GM12878 (cell line): ENCODE results near the gene CCDC97. TPM values are rescaled to one million over a fixed set of nuclear protein-coding genes. Genes with fewer than 3 reads are reported as not detected.

Experiments
- BMI1 ChIP-seq: fragments of 450-650 bp; IDR thresholded peaks from 2 replicates; pipeline ENCODE4 v1.6.1; 2016; ENCODE audit warnings: mild to moderate bottlenecking, moderate library complexity, borderline replicate concordance
- CHD4 ChIP-seq: fragments of 200-600 bp; sonication (generic); IDR thresholded peaks from 2 replicates; pipeline ENCODE4 v1.6.1; 2016; ENCODE audit warnings: mild to moderate bottlenecking
- CREB1 ChIP-seq: IDR thresholded peaks from 2 replicates; pipeline ENCODE4 v1.6.1; 2012; ENCODE audit warnings: low read depth, mild to moderate bottlenecking, inconsistent platforms
- EP300 ChIP-seq, 2 experiments: fragments of 150-350 bp in 1 of 2; IDR thresholded peaks; 2 replicates each; pipeline ENCODE4 v1.6.1; 2011 to 2012; ENCODE audit warnings: low read depth in 2 of 2, low read length in 2 of 2, borderline replicate concordance in 1 of 2, improper control_type of control experiment in 1 of 2, inconsistent platforms in 1 of 2; ENCODE audit not compliant: control insufficient read depth in 1 of 2
- FOXK2 ChIP-seq: fragments of 450-650 bp; IDR thresholded peaks from 2 replicates; pipeline ENCODE4 v1.6.1; 2017; ENCODE audit warnings: mild to moderate bottlenecking, moderate library complexity
- IKZF2 ChIP-seq, 2 experiments: fragments of 450-650 bp; IDR thresholded peaks; 2 replicates each; pipeline ENCODE4 v1.6.1; 2017; ENCODE audit warnings: mild to moderate bottlenecking in 2 of 2, moderate library complexity in 2 of 2
- JUNB ChIP-seq: IDR thresholded peaks from 2 replicates; pipeline ENCODE4 v1.6.1; 2016; ENCODE audit warnings: antibody characterized with exemption, mild to moderate bottlenecking
- NFXL1 ChIP-seq: fragments of 450-650 bp; IDR thresholded peaks from 2 replicates; pipeline ENCODE4 v1.6.1; 2017; ENCODE audit warnings: antibody characterized with exemption, mild to moderate bottlenecking, borderline replicate concordance
- NR2C2 ChIP-seq: IDR thresholded peaks from 2 replicates; pipeline ENCODE4 v1.6.1; 2011; ENCODE audit warnings: borderline replicate concordance, low read depth; ENCODE audit not compliant: control insufficient read depth, insufficient read length
- PAX8 ChIP-seq: fragments of 450-650 bp; IDR thresholded peaks from 2 replicates; pipeline ENCODE4 v1.6.1; 2017; ENCODE audit warnings: mild to moderate bottlenecking, moderate library complexity
- PML ChIP-seq: IDR thresholded peaks from 2 replicates; pipeline ENCODE4 v1.6.1; 2012; ENCODE audit warnings: low read length, inconsistent platforms
- RAD21 ChIP-seq: IDR thresholded peaks from 2 replicates; pipeline ENCODE4 v1.6.1; 2011; ENCODE audit warnings: mild to moderate bottlenecking, low read depth, low read length, moderate library complexity; ENCODE audit not compliant: insufficient read depth
- RAD51 ChIP-seq: fragments of 450-650 bp; IDR thresholded peaks from 2 replicates; pipeline ENCODE4 v1.6.1; 2016; ENCODE audit warnings: moderate library complexity, mild to moderate bottlenecking, inconsistent platforms
- SIN3A ChIP-seq: IDR thresholded peaks from 2 replicates; pipeline ENCODE4 v1.6.1; 2012; ENCODE audit warnings: low read depth, low read length, improper control_type of control experiment
- SMARCA5 ChIP-seq: fragments of 450-650 bp; IDR thresholded peaks from 2 replicates; pipeline ENCODE4 v1.6.1; 2017; ENCODE audit warnings: mild to moderate bottlenecking
- SPI1 ChIP-seq: IDR thresholded peaks from 2 replicates; pipeline ENCODE4 v1.6.1; 2011; ENCODE audit warnings: low read depth, mild to moderate bottlenecking, low read length, moderate library complexity, borderline replicate concordance; ENCODE audit not compliant: insufficient read depth
- TAF1 ChIP-seq: IDR thresholded peaks from 2 replicates; pipeline ENCODE4 v1.6.1; 2011; ENCODE audit warnings: mild to moderate bottlenecking, low read depth, low read length, borderline replicate concordance
- TCF12 ChIP-seq: IDR thresholded peaks from 2 replicates; pipeline ENCODE4 v1.6.1; 2011; ENCODE audit warnings: low read depth, mild to moderate bottlenecking, low read length
- WRNIP1 ChIP-seq: IDR thresholded peaks from 2 replicates; pipeline ENCODE4 v1.6.1; 2011; ENCODE audit warnings: low read depth, low read length, improper control_type of control experiment, borderline replicate concordance
- YY1 ChIP-seq: IDR thresholded peaks from 2 replicates; pipeline ENCODE4 v1.6.1; 2011; ENCODE audit warnings: low read depth, mild to moderate bottlenecking, low read length
- ZNF274 ChIP-seq: IDR thresholded peaks from one replicate; pipeline ENCODE4 v1.8.0; 2011; ENCODE audit not compliant: insufficient read length, insufficient read depth
- polyA plus RNA-seq, 11 experiments: library from polyadenylated mRNA; depleted of rRNA in 4 of 11; unstranded in 6 of 11; stranded (reverse) in 5 of 11; fragments of >200 nt; fragmentation: Nextera tagmentation in 4 of 11; fragmentation: Illumina TruSeq in 1 of 11; extraction: Ambion mirVana in 4 of 11; extraction: Trizol in 1 of 11; gene quantifications; 1 replicate in 1 of 11; 2 replicates in 10 of 11; pipeline versions ENCODE4 v1.2.1 to v1.2.3, GENCODE V29; 2011 to 2016; ENCODE audit warnings: inconsistent platforms in 2 of 11, missing spikeins in 2 of 11, low read depth in 1 of 11
- total RNA-seq, 4 experiments: library from RNA; depleted of rRNA in 3 of 4; stranded (reverse); fragments of >200 nt in 3 of 4; fragmentation: Illumina TruSeq in 1 of 4; extraction: Trizol in 1 of 4; gene quantifications; 2 replicates each; pipeline versions ENCODE4 v1.2.1 to v1.2.3, GENCODE V29; 2013 to 2021
- TF ChIP-seq, protein P1 (sequence below), 3 experiments: IDR thresholded peaks in 2 of 3; conservative IDR thresholded peaks in 1 of 3; 2 replicates each; pipeline ENCODE4 v1.5.1; 2011; ENCODE audit warnings: low read depth in 3 of 3, low read length in 3 of 3, mild to moderate bottlenecking in 3 of 3, control low read depth in 2 of 3, moderate library complexity in 2 of 3, inconsistent platforms in 1 of 3, mixed read lengths in 1 of 3; ENCODE audit not compliant: control insufficient read depth in 2 of 3, insufficient read depth in 1 of 3; ENCODE audit errors: extremely low read depth in 1 of 3
- TF ChIP-seq, protein P2 (sequence below): fragments of 450-650 bp; IDR thresholded peaks from 2 replicates; pipeline ENCODE4 v1.6.1; 2016; ENCODE audit warnings: mild to moderate bottlenecking
- TF ChIP-seq, protein P3 (sequence below): IDR thresholded peaks from 2 replicates; pipeline ENCODE4 v1.6.1; 2011; ENCODE audit warnings: low read depth, mild to moderate bottlenecking, low read length, moderate library complexity, borderline replicate concordance; ENCODE audit errors: extremely low read depth
- TF ChIP-seq, protein P4 (sequence below): IDR thresholded peaks from 2 replicates; pipeline ENCODE4 v1.6.1; 2012; ENCODE audit warnings: mild to moderate bottlenecking, low read depth, low read length

CCDC97 gene
- total and polyA plus RNA-seq, 10 of the 15 experiments (the other 5 are each of a cell fraction or from before 2014, with no cell fraction given) = 1.8 to 34.1 (median 18.8) TPM

- TF ChIP-seq JUNB (no peak), FOXK2 (no peak), ZNF274 (no peak), SIN3A (no peak), IKZF2 (IDR thresholded peaks at IDR 0.05) (no peak), CHD4 (no peak), PML (no peak), SMARCA5 (no peak), YY1 (0 out of 2 replicates have a peak, but pooled peaks have one; percentile 33), SPI1 (no peak), CREB1 (peak; percentile 77), PAX8 (no peak), WRNIP1 (no peak), EP300 (IDR thresholded peaks at IDR 0.05; ENCODE audit: borderline replicate concordance in 1 of 2, control insufficient read depth in 1 of 2, low read depth in 2 of 2, low read length in 2 of 2) (no peak), NFXL1 (no peak), TCF12 (no peak), NR2C2 (no peak), TAF1 (no peak), RAD21 (peak; percentile 18; the same call in 1 of the 2 replicates), BMI1 (no peak), RAD51 (no peak)
- TF ChIP-seq, protein P1, sequence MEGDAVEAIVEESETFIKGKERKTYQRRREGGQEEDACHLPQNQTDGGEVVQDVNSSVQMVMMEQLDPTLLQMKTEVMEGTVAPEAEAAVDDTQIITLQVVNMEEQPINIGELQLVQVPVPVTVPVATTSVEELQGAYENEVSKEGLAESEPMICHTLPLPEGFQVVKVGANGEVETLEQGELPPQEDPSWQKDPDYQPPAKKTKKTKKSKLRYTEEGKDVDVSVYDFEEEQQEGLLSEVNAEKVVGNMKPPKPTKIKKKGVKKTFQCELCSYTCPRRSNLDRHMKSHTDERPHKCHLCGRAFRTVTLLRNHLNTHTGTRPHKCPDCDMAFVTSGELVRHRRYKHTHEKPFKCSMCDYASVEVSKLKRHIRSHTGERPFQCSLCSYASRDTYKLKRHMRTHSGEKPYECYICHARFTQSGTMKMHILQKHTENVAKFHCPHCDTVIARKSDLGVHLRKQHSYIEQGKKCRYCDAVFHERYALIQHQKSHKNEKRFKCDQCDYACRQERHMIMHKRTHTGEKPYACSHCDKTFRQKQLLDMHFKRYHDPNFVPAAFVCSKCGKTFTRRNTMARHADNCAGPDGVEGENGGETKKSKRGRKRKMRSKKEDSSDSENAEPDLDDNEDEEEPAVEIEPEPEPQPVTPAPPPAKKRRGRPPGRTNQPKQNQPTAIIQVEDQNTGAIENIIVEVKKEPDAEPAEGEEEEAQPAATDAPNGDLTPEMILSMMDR (IDR thresholded peaks at IDR 0.05 in 2 of 3, conservative IDR thresholded peaks at IDR 0.05 in 1 of 3; ENCODE audit: control insufficient read depth in 2 of 3, extremely low read depth in 1 of 3, insufficient read depth in 1 of 3, low read depth in 3 of 3, low read length in 3 of 3) = peak; percentile 32 to 50 (median 48)
- TF ChIP-seq, protein P2, sequence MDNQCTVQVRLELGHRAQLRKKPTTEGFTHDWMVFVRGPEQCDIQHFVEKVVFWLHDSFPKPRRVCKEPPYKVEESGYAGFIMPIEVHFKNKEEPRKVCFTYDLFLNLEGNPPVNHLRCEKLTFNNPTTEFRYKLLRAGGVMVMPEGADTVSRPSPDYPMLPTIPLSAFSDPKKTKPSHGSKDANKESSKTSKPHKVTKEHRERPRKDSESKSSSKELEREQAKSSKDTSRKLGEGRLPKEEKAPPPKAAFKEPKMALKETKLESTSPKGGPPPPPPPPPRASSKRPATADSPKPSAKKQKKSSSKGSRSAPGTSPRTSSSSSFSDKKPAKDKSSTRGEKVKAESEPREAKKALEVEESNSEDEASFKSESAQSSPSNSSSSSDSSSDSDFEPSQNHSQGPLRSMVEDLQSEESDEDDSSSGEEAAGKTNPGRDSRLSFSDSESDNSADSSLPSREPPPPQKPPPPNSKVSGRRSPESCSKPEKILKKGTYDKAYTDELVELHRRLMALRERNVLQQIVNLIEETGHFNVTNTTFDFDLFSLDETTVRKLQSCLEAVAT = no peak
- TF ChIP-seq, protein P3, sequence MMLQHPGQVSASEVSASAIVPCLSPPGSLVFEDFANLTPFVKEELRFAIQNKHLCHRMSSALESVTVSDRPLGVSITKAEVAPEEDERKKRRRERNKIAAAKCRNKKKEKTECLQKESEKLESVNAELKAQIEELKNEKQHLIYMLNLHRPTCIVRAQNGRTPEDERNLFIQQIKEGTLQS = no peak
- TF ChIP-seq, protein P4, sequence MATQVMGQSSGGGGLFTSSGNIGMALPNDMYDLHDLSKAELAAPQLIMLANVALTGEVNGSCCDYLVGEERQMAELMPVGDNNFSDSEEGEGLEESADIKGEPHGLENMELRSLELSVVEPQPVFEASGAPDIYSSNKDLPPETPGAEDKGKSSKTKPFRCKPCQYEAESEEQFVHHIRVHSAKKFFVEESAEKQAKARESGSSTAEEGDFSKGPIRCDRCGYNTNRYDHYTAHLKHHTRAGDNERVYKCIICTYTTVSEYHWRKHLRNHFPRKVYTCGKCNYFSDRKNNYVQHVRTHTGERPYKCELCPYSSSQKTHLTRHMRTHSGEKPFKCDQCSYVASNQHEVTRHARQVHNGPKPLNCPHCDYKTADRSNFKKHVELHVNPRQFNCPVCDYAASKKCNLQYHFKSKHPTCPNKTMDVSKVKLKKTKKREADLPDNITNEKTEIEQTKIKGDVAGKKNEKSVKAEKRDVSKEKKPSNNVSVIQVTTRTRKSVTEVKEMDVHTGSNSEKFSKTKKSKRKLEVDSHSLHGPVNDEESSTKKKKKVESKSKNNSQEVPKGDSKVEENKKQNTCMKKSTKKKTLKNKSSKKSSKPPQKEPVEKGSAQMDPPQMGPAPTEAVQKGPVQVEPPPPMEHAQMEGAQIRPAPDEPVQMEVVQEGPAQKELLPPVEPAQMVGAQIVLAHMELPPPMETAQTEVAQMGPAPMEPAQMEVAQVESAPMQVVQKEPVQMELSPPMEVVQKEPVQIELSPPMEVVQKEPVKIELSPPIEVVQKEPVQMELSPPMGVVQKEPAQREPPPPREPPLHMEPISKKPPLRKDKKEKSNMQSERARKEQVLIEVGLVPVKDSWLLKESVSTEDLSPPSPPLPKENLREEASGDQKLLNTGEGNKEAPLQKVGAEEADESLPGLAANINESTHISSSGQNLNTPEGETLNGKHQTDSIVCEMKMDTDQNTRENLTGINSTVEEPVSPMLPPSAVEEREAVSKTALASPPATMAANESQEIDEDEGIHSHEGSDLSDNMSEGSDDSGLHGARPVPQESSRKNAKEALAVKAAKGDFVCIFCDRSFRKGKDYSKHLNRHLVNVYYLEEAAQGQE = no peak
Measured at GRCh38 chr19:41321600-41322270, 11.8 kb downstream of the CCDC97 start (continued).
